Left ventricle myocardium superior (tissue), 1 donor: ENCODE results near the gene TES. TPM values are rescaled to one million over a fixed set of nuclear protein-coding genes. Genes with fewer than 3 reads are reported as not detected.
"Not testable (repeated sequence)": the region's sequence is repeated elsewhere in the genome, so short reads cannot be mapped to it uniquely, and the experiment has no call there.

Experiments
- ATAC-seq: fragments of 200-7000 bp; cut with Tn5 transposase; one replicate; pipeline ENCODE4 v1.9.1; 2020; ENCODE audit warnings: mild to moderate bottlenecking, moderate library complexity
- DNase-seq: peaks from one replicate; pipeline ENCODE4 v3.0.0-alpha.2; 2020
- intact Hi-C: fragments of 100-400 bp; cut with micrococcal nuclease; formaldehyde crosslinking; loops from one replicate; pipeline ENCODE4 v1.11.0; 2022
- total RNA-seq: library from RNA; stranded (reverse); fragmentation: NEBNext Ultra II Directional; extraction: Animal tissue kit (Norgen Biotek cat#: 25700); gene quantifications from one replicate; pipeline ENCODE4 v1.2.1, GENCODE V29; 2021
- donor health status: DM: no; HTN: yes; CAD: no; lungs with severe emphysema.

The TES gene
- total RNA-seq, 1 donor from 2014 or later: 26.2 TPM

DNA sequence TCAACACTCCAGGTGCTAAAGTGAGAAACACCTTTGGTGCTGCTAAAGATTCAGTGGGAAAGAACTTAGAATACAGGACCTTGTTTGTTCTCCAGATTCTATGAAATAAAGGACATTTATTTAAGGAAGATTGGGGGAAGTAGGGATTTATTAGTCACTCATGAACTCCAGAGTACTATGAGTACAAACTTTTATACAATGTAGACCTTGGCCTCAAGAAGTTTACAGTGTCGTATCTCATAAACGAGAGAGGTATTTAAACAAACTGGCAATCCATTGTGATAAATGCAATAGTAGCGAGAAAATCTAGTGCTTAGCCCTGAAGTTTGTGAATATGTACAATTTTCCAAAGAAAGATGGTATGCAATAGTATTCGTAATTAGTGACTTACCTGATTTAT, 59.1 kb downstream of the TES start:
- intact Hi-C loops: loop anchor here (10.0 kb wide), 1 partner anchor 255 kb away; the partner anchor contains the start of gene CAV1
- ATAC-seq (no peak), DNase-seq (no peak)

DNA sequence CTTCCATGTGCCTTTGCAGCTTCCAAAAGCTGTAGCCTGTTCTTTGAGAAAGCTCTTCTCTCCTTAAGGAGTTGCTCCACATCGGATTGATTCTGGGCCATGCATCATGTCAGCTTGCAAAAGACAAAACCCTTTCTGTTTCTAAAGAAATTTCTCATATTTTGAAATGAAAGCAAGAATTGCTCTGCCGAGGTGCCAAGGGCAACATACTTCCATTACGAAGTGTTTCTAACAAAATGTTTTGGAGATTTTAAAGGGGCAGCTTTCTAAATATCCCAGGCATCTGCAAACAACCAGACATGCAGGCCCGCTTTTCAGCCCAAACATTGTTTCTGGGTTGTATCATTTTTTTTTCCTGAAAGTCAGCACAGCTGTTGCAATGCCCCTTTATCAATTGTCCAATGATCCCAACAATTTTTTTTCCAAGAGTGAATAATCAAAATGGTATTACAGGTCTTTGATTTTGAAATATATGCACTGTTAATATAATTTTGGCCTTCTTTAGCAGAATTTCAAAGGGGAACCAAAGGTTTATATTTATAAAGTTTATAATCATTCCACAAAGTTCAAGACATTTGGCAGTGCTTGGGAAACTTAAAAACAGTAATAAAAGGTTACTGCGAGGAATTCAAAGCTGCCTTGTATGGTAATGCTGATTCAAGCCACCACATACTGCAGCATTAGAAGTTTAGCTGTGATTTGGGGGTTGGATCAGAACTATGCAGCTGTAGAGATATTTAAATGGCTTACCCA, 61.0 kb downstream of the TES start:
- intact Hi-C loops: loop anchor here (10.0 kb wide), 1 partner anchor 83 kb away; no protein-coding TSS in a partner anchor
- peak; percentile 40 for ATAC-seq
- no peak for DNase-seq

DNA sequence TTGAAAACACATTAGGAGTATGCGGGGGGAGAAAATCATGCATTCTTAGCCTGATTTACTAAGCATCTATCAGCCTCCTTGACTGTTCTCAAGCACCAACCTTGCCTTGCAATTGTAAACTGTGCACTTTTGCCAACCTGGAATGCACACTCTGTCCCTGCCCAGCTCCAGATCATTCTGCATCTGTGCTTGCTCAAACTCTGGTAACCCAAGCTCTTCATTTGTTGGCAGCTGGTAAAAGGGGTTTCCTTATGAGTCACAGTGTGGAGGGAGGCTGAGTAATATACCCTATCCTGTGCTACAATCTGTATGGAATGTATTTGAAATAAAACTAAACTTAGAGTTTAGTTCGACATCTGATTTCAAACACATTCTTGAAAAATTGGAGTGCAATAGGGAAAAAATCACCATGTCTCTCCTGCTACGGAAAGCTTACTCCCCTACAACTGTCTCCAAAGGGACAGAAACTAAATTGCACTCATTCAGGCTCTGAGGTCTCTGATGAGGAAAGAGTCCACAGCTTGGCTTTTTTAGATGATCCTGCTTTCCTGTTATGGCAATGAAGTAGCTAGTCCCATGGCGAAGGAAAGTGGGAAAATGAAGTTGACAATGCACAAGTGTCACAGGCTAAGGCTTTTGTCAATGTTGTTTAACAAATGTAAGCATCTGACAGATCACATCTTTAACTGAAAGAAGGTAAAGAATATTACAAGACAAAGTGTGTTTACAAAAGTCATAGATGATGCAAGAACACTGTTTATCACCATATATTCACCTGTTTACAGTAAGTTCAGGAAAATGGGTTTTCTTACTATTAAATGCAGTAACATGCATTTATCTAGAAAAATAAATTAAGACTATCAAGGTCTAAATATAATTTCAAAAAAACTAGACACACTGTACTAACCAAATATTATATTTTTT, 61.9 kb downstream of the TES start:
- ATAC-seq (peak; percentile 95), DNase-seq (no peak)

DNA sequence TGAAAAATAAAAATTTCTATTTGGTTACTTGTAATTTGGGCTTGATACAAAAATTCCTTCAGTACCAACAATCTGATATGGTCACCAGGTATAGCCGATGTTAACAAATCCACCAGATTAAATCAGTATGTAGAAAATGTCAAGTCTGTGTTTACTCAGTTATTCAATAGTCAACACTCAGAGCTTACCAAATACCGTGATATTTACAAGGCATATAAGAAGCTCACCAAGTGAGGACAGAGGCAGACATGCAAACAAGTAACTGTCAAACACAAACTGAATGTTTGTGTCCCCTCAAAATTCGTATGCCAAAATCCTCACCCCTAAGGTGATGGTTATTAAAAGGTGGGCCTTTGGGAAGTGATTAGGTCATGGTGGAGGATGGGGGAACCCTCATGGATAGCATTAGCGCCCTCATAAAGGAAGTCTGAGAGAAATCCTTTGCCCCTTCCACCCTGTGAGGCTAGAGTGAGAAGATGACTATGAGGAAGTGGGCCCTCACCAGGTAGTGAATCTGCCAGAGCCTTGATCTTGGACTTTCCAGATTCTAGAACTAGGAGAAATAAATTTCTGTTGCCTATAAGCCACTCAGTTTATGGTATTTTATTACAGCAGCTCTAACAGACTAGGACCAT, 63.1 kb downstream of the TES start:
- no peak for ATAC-seq

More for the DNA sequence above, 61.9 kb downstream of the TES start:
- intact Hi-C loops: loop anchor here (10.0 kb wide), 1 partner anchor 83 kb away; no protein-coding TSS in a partner anchor

DNA sequence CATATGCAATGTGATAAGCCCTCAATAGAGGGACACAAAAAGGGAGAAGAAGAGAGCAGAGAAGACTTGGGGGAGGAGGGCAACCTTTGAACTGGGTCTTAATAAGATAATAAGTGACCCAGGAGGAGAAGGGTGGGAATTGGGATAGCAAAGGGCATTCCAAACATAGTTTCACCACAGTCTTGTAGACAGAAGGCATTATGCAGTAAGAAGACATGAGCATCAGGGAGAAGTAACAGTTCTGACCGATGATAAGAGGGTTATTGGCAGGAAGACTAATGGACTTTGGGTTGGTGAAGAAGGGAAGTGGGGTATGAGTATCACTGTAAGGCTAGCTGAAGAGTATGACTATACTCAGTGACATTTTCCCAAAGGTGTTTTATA, 63.6 kb downstream of the TES start:
- intact Hi-C loops: loop anchor here (10.0 kb wide), 1 partner anchor 81 kb away; no protein-coding TSS in a partner anchor
- DNase-seq (no peak), ATAC-seq (no peak)

More for the DNA sequence above, 63.1 kb downstream of the TES start:
- no peak for DNase-seq
- intact Hi-C loops: loop anchor here (10.0 kb wide), 1 partner anchor 81 kb away; no protein-coding TSS in a partner anchor

DNA sequence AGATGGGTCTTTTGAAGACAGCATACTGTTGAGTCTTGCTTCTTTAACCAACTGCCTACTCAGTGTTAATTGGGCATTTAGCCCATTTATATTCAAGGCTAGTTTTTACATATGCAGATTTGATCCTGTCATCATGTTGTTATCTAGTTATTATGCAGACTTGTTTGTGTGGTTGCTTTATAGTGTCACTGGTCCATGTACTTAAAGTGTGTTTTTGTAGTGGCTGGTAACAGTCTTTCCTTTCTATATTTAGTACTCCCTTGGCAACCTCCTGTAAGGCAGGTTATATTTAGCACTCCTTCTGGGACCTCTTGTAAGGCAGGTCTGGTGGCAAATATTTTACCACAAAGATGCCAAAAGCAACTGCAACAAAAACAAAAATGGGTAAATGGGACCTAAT, 66.7 kb downstream of the TES start:
- intact Hi-C loops: loop anchor here (10.0 kb wide), 1 partner anchor 78 kb away; no protein-coding TSS in a partner anchor

DNA sequence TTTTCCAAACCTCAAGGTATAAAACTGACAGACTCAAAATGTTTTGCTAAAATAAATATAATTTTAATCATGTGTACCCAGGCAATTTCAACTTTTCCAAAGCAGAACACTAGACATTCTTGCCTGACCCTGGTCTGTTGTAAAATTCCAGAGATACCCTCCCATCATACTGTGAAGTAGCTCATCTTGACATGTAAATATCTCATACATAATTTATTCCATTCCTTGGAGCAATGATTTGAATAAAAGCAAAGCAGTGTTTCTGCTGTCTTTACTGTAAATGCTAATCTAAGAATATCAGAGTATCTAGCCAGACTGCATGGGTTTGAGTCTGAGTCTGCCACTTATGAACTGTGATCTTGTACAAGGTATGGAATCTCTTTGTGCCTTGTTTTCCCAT, 68.9 kb downstream of the TES start:
- DNase-seq: no peak
- intact Hi-C loops: loop anchor here (10.0 kb wide), 1 partner anchor 76 kb away; no protein-coding TSS in a partner anchor
- no peak for ATAC-seq

More for the DNA sequence above, 66.7 kb downstream of the TES start:
- ATAC-seq: peak; percentile 92
- no peak for DNase-seq

DNA sequence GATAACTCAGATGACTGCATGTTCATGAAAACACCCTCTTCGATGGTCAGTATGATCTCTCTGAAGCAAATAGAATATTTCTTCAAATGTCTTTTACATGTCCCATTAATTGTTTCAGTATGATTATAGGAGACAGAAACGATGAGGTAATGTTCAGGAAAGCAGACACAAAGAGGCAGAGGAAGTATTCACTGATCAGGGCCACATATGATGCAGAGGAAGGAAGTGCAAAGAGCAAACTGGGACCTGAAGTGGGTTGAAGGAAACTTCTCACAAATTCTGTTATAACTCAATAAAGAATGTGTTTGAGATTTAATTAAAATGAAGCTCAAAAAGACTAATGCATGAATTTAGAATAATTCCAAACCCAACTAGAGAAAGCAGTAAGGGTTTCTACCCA, 70.5 kb downstream of the TES start:
- ATAC-seq: no peak
- DNase-seq: no peak
- intact Hi-C loops: no loop called here

DNA sequence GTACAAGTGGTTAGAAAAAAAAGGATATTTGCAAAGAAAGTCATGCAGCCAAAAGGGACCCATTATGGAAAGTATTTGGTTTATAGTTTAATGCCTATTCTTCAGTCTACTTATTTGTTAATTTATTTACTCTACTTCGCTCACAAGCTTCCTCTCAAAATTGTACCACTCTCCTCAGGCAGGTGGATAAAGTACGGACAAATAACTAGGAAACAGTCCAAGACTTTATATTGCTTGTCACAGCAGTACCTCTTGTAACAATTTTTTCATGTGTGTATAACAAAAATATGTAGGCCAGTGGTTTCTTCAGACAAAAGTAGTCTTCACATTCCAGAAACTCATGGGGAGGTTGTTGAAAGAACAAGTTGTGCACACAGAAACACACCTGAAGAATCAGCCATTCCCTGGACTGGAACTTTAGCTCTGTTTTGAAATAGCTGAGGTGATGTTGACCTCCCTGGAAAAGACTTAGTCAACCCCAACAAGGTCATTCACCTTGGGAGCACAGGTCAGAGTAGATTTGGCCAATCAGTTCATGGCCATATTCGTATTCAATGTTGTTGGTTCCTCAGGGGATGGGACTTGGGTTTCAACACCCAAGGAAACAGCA, 73.4 kb downstream of the TES start:
- DNase-seq (no peak), ATAC-seq (no peak)
- intact Hi-C loops: no loop called here

DNA sequence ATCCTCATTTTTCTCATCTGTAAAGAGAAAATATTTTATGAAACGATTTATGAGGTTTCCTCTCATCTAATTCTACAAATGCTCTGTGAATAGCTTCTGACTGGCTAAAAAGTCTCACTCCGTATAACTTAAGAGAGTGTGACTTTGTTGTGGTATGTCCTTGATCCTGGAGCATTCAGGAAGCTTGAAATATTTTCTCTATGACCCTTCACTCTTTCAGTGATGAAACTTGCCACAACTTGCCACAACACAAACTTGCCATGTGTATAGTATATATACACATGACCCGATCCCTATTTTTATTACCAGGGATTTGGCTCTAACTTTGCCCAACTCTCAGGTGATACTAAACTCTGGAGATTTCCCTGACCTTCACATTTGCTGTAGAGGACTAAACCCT, 74.1 kb downstream of the TES start:
- no peak for ATAC-seq
- DNase-seq: no peak
- intact Hi-C loops: no loop called here

DNA sequence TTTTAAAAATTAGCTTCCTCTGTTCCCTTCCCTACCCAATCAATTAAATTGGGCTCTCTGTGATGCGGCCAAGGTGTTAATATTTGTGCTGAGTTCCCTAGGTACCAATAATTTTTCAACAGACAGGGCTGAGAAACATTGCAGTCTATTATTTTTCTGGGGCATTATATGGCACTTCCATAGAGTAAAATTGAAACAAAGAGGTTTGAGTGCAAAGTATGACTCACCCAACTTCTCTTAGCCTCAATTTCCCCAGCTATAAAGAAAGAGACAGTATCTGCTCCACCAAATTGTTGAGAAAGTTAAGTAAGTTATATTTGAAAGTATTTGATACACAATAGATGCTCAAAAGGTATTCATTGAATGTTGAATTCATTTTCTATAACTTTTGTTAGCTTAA, 74.9 kb downstream of the TES start:
- DNase-seq: no peak
- no peak for ATAC-seq
- intact Hi-C loops: no loop called here

DNA sequence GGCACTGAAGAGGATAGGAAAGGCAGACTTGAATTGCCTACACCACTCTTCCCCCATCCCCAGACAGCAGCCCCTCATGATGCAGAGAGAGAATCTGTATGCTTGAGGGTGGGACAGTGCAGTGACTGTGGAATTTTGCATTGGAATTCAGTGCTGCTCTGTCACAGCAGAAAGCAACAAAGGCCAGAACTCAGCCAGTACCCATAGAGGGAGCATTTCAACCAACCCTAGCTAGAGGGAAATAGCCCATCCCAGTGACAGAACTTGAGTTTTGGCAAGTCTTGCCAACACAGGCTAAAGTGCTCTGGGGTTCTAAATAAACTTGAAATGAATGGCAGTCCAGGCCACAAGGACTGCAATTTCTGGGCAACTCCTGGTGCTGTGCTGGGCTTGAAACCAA, 80.4 kb downstream of the TES start:
- no peak for DNase-seq
- no peak for ATAC-seq
- intact Hi-C loops: no loop called here

DNA sequence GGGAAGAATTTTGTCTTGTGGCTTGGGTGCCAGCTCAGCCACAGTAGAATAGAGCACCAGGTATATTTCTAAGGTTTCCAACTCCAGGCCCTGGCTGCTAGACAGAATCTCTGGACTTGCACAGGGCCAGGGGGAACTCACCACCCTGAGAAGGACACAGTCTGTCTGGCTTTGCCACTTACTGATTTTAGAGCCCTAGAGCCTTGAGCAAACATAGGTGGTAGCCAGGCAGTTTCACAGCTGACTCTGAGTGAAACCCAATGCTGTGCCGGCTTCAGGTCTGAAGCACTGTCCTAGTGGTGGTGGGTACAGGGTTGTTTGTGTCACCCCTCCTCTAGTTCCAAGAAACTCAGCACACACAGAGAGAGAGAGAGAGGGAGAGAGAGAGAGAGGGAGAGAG, 81.6 kb downstream of the TES start:
- intact Hi-C loops: no loop called here
- DNase-seq: no peak
- no peak for ATAC-seq

DNA sequence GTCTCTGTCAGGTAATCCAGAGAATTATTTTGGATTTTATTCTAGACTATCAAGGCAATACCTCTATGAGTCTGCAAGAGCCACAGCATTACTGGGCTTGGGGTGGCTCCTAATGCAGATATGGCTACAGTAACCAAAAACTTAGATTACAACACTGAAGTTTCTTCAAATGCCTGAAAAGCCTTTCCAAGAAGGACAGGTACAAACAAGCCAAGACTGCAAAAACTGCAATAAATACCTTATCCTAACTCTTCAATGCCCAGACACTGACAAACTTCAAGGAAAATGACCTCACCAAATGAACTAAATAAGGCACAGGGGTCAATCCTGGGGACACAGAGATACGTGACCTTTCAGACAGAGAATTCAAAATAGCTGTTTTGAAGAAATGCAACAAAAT, 82.0 kb downstream of the TES start:
- DNase-seq (no peak), ATAC-seq (no peak)
- intact Hi-C loops: no loop called here

DNA sequence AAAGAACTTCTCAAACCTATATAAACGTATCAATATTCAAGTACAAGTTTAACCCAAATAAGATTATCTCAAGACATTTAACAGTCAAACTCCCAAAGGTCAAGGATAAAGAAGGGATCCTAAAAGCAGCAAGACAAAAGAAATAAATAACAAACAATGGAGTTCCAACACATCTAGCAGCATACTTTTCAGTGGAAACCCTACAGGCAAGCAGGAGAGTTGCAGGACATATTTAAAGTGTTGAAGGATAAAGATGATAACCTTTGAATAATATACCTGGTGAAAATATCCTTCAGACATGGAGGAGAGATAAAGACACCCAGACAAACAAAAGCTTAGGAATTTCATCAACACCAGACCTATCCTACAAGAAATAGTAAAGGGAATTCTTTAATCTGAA, 82.8 kb downstream of the TES start:
- DNase-seq: no peak
- intact Hi-C loops: no loop called here
- no peak for ATAC-seq

DNA sequence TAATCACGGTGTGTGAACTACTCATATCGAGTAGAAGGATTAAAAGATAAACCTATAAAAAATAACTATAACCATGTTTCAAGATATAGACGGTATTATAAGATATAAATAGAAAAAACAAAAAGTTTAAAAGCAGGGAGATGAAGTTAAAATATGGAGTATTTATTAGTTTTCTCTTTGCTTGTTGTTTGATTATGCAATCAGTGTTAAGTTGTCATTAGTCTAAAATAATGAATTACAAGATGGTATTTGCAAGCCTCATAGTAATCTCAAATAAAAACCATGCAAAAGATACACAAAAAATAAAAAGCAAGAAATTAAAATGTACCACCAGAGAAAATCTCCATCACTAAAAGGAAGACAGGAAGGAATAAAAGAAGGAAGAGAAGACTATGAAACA, 83.3 kb downstream of the TES start:
- intact Hi-C loops: no loop called here
- no peak for DNase-seq
- no peak for ATAC-seq

DNA sequence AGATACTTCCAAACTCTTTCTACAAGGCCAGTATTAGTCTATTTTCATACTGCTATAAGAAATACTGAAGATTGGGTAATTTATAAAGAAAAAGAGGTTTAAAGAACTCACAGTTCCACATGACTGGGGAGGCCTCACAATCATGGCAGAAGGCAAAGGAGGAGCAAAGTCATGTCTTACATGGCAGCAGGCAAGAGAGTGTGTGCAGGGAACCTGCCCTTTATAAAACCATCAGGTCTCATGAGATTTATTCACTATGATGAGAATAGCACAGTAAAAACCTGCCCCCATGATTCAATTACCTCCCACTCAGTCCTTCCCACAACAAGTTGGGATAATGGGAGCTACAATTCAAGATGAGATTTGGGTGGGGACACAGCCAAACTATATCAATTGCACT, 85.6 kb downstream of the TES start:
- intact Hi-C loops: not testable (repeated sequence)

DNA sequence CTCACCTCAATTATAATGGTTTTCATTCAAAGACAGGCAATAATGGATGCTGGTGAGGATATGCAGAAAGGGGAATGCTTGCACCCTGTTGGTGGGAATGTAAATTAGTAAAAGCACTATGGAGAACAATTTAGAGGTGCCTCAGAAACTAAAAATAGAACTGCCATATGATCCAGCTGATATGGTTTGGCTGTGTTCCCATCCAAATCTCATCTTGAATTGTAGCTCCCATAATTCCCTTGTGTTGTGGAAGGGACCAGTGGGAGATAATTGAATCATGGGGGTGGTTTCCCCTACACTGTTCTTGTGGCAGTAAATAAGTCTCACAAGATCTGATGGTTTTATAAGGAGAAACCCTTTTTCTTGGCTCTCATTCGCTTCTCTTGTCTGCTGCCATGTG, 87.7 kb downstream of the TES start:
- ATAC-seq: no peak
- intact Hi-C loops: no loop called here
- no peak for DNase-seq

More for the DNA sequence above, 85.6 kb downstream of the TES start:
- DNase-seq, ATAC-seq: not testable (repeated sequence)

DNA sequence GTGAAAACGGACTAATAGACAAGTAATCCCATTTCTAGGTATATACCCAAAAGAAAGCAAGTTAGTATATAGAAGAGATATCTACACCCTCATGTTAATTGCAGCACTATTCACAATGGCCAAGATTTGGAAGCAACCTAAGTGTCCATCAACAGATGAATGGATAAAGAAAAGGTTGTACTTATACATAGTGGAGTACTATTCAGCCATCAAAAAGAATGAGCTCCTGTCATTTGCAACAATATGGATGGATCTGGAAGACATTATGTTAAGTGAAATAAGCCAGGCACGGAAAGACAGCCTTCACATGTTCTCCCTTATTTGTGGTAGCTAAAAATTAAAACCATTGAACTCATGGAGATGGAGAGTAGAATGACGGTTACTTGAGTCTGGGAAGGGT, 88.2 kb downstream of the TES start:
- DNase-seq: no peak
- intact Hi-C loops: no loop called here
- no peak for ATAC-seq
